AG09319 (cell line): ENCODE measurements around the gene TMEM87B.
A peak's percentile ranks its signal among the peaks of the same experiment; 100 is the strongest.

Experiments
- DNase-seq: peaks from one replicate; pipeline ENCODE4 v3.0.0-alpha.2; 2010; ENCODE audit warnings: low read depth; ENCODE audit errors: extremely low read depth
- CTCF ChIP-seq: IDR thresholded peaks from 2 replicates; pipeline ENCODE4 v1.5.1; 2011; ENCODE audit warnings: low read depth, mild to moderate bottlenecking, inconsistent platforms, low read length, moderate library complexity

Gene TMEM87B

GRCh38 chr2:112048236-112048592, 6.9 kb upstream of the TMEM87B start:
- no peak for TF ChIP-seq CTCF
- DNase-seq, result no peak

GRCh38 chr2:112048887-112049286, 6.2 kb upstream of the TMEM87B start:
- peak; percentile 85 for TF ChIP-seq CTCF
- peak; percentile 36 for DNase-seq

GRCh38 chr2:112050316-112050715, 4.8 kb upstream of the TMEM87B start:
- DNase-seq, result no peak
- TF ChIP-seq CTCF, result no peak

- no peak for TF ChIP-seq CTCF
- DNase-seq, result peak; percentile 95
These were observed 887 bp upstream of the TMEM87B start for GRCh38 chr2:112053917-112054846.

- peak; percentile 89 for DNase-seq
- TF ChIP-seq CTCF, result no peak
These were observed 909 bp downstream of the TMEM87B start for GRCh38 chr2:112055730-112056625.

- DNase-seq, result no peak
- TF ChIP-seq CTCF, result no peak
These were observed 1.5 kb downstream of the TMEM87B start for GRCh38 chr2:112056626-112056987.

GRCh38 chr2:112059671-112060070, 4.6 kb downstream of the TMEM87B start:
- no peak for TF ChIP-seq CTCF
- no peak for DNase-seq
